A549 (cell line): ENCODE data around the gene ZDHHC17. TPM values are rescaled to one million over a fixed set of nuclear protein-coding genes. Genes with fewer than 3 reads are reported as not detected.

Experiments
- ATAC-seq, 2 experiments: fragments of 200-7000 bp in 1 of 2; fragments of >200 bp in 1 of 2; cut with Nextera tagmentation in 1 of 2; cut with Tn5 transposase in 1 of 2; 3 replicates each; pipeline versions ENCODE4 v1.8.0 to v1.9.1; 2018 to 2020; ENCODE audit warnings: mild to moderate bottlenecking in 1 of 2, moderate library complexity in 1 of 2
- CTCF ChIA-PET: fragments of 300-600 bp; sonication (Branson Sonifier 250); formaldehyde crosslinking; extraction: SDS; loops from one replicate; lab custom pipeline; 2021; ENCODE audit warnings: antibody characterized with exemption, inconsistent platforms; lab: Yijun Ruan, JAX
- POLR2A ChIA-PET: fragments of 350-600 bp; formaldehyde crosslinking; extraction: SDS; loops from one replicate; lab custom pipeline; 2021; ENCODE audit warnings: antibody characterized with exemption, inconsistent platforms; lab: Yijun Ruan, JAX
- DNase-seq, 2 experiments: peaks; one replicate each; pipeline versions ENCODE4 v3.0.0 to v3.0.0-alpha.2; 2011 to 2016; ENCODE audit warnings: low read depth in 1 of 2, low spot score in 1 of 2
- FAIRE-seq: peaks from 2 replicates; lab custom pipeline; 2011; peaks lifted over from hg19 to GRCh38; lab: Jason Lieb, UNC
- H3K27ac ChIP-seq, 2 experiments: fragments of >200 bp; sonication (Bioruptor Twin); formaldehyde crosslinking; 3 replicates each; pipeline ENCODE4 v1.5.1; 2016 to 2017
- H3K4me1 ChIP-seq: fragments of >200 bp; sonication (Bioruptor Twin); formaldehyde crosslinking; 3 replicates; pipeline ENCODE4 v1.6.1; 2016
- H3K4me2 ChIP-seq: fragments of >200 bp; sonication (Bioruptor Twin); formaldehyde crosslinking; 3 replicates; pipeline ENCODE4 v1.6.1; 2016
- H3K4me3 ChIP-seq: fragments of >200 bp; sonication (Bioruptor Twin); formaldehyde crosslinking; 3 replicates; pipeline ENCODE4 v1.5.1; 2016
- H3K9me3 ChIP-seq: fragments of >200 bp; sonication (Bioruptor Twin); formaldehyde crosslinking; 3 replicates; pipeline ENCODE4 v1.6.1; 2016
- ATOH8 ChIP-seq: fragments of 250-450 bp; sonication (Bioruptor Pico); IDR thresholded peaks from 2 replicates; pipeline ENCODE4 v1.5.0; 2020; ENCODE audit warnings: low read depth, mild to moderate bottlenecking, moderate library complexity
- BCL3 ChIP-seq: fragments of >200 bp; sonication (Bioruptor Twin); formaldehyde crosslinking; IDR thresholded peaks from 3 replicates; pipeline ENCODE4 v1.6.1; 2016
- CBX2 ChIP-seq: fragments of 200-600 bp; sonication (generic); IDR thresholded peaks from 2 replicates; pipeline ENCODE4 v1.6.1; 2016; ENCODE audit warnings: low read depth, mild to moderate bottlenecking, borderline replicate concordance
- CBX8 ChIP-seq: fragments of 200-600 bp; sonication (generic); IDR thresholded peaks from 2 replicates; pipeline ENCODE4 v1.6.1; 2016
- E2F6 ChIP-seq: IDR thresholded peaks from 2 replicates; pipeline ENCODE4 v1.6.1; 2012; ENCODE audit warnings: low read depth, borderline replicate concordance
- EP300 ChIP-seq, 2 experiments: fragments of >200 bp; sonication (Bioruptor Twin); formaldehyde crosslinking; IDR thresholded peaks; 2 replicates in 1 of 2; 3 replicates in 1 of 2; pipeline ENCODE4 v1.6.1; 2016 to 2017
- HES2 ChIP-seq: fragments of >200 bp; sonication (Bioruptor Twin); formaldehyde crosslinking; IDR thresholded peaks from 2 replicates; pipeline ENCODE4 v1.6.1; 2016
- HEYL ChIP-seq: fragments of 250-450 bp; sonication (Bioruptor Pico); IDR thresholded peaks from 2 replicates; pipeline ENCODE4 v1.8.0; 2021; ENCODE audit warnings: mild to moderate bottlenecking, moderate library complexity
- HMGXB4 ChIP-seq: fragments of 250-450 bp; sonication (Bioruptor Pico); IDR thresholded peaks from 2 replicates; pipeline ENCODE4 v1.5.0; 2021; ENCODE audit warnings: mild to moderate bottlenecking, moderate library complexity, borderline replicate concordance
- HOXB13 ChIP-seq: fragments of 250-450 bp; sonication (Bioruptor Pico); IDR thresholded peaks from 2 replicates; pipeline ENCODE4 v1.5.0; 2020; ENCODE audit warnings: low read depth, mild to moderate bottlenecking, moderate library complexity
- HOXB5 ChIP-seq: fragments of 250-450 bp; sonication (Bioruptor Pico); IDR thresholded peaks from 2 replicates; pipeline ENCODE4 v1.5.0; 2020; ENCODE audit warnings: mild to moderate bottlenecking, moderate library complexity
- KDM5A ChIP-seq: fragments of 200-600 bp; sonication (generic); IDR thresholded peaks from 2 replicates; pipeline ENCODE4 v1.6.1; 2016; ENCODE audit warnings: antibody characterized with exemption, mild to moderate bottlenecking
- MAFK ChIP-seq: fragments of 450-650 bp; IDR thresholded peaks from 2 replicates; pipeline ENCODE4 v1.6.1; 2014; ENCODE audit not compliant: partially characterized antibody
- MAZ ChIP-seq: fragments of 150-350 bp; IDR thresholded peaks from 2 replicates; pipeline ENCODE4 v1.6.1; 2014; ENCODE audit warnings: antibody characterized with exemption, low read depth, low read length, borderline replicate concordance
- MYC ChIP-seq: IDR thresholded peaks from 2 replicates; pipeline ENCODE4 v1.6.1; 2012; ENCODE audit warnings: mild to moderate bottlenecking, inconsistent platforms, low read length, improper control_type of control experiment, borderline replicate concordance
- NFE2L2 ChIP-seq: fragments of 150-350 bp; conservative IDR thresholded peaks from 2 replicates; pipeline ENCODE4 v1.6.1; 2014; ENCODE audit warnings: low read length
- PHF8 ChIP-seq: fragments of 200-600 bp; sonication (generic); IDR thresholded peaks from 2 replicates; pipeline ENCODE4 v1.6.1; 2016; ENCODE audit warnings: low read depth, mild to moderate bottlenecking, antibody characterized with exemption, moderate library complexity, borderline replicate concordance
- RAD21 ChIP-seq, 2 experiments: fragments of >200 bp in 1 of 2; sonication (Bioruptor Twin) in 1 of 2; formaldehyde crosslinking in 1 of 2; IDR thresholded peaks in 1 of 2; conservative IDR thresholded peaks in 1 of 2; 2 replicates in 1 of 2; 3 replicates in 1 of 2; pipeline ENCODE4 v1.6.1; 2012 to 2018; ENCODE audit warnings: inconsistent platforms in 1 of 2
- RCOR1 ChIP-seq: fragments of 150-350 bp; IDR thresholded peaks from 2 replicates; pipeline ENCODE4 v1.6.1; 2014; ENCODE audit warnings: antibody characterized with exemption, low read length, low read depth
- ZC3H11A ChIP-seq: fragments of 450-650 bp; IDR thresholded peaks from 2 replicates; pipeline ENCODE4 v1.6.1; 2014; ENCODE audit warnings: antibody characterized with exemption, mild to moderate bottlenecking
- ZNF302 ChIP-seq: fragments of 250-450 bp; sonication (Bioruptor Pico); IDR thresholded peaks from 2 replicates; pipeline ENCODE4 v1.9.0; 2021; ENCODE audit warnings: inconsistent platforms, mild to moderate bottlenecking, moderate library complexity
- WGBS: methylation state at CpG from one replicate; pipeline ENCODE4 v1.1.6; 2017; ENCODE audit errors: missing lambda C conversion rate; 5-methylcytosine and 5-hydroxymethylcytosine counted together
- polyA plus RNA-seq, 4 experiments: library from polyadenylated mRNA; depleted of rRNA in 3 of 4; stranded (reverse); fragments of >200 nt; fragmentation: RNase III in 1 of 4; extraction: RNeasy Plus Mini Kit Qiagen cat#74134 plus additional on column Dnase treatment in 1 of 4; gene quantifications; 2 replicates in 3 of 4; 3 replicates in 1 of 4; pipeline ENCODE4 v1.2.3, GENCODE V29; 2011 to 2017

The ZDHHC17 gene
- polyA plus RNA-seq, 2 of the 4 experiments (the other 2 are of a cell fraction), result 28.1 to 54.8 TPM

GRCh38 chr12:76874491-76875190, 110.7 kb downstream of the ZDHHC17 start:
- POLR2A ChIA-PET, result no interaction called here
- DNase-seq (no peak), FAIRE-seq (no peak)
- WGBS, result 91% methylated on average over 11 of the region's 11 CpGs
- no peak overlapping the region for H3K4me2 ChIP-seq
- H3K4me3 ChIP-seq, result no peak overlapping the region
- no peaks in the 10 kb centered on the region for H3K9me3 ChIP-seq
- no peak for TF ChIP-seq HES2
- TF ChIP-seq RCOR1, result no peak
- TF ChIP-seq CBX8, result no peak
- TF ChIP-seq, all 56 proteins: peak for 0
- CTCF ChIA-PET, result no interaction called here
- Histone ChIP-seq H3K27ac (no peak overlapping the region), H3K4me1 (peaks cover 7% of the 10 kb centered on the region; the same call in 2 of the 3 replicates)
- ATAC-seq, result no peak

GRCh38 chr12:76876696-76877229, 112.8 kb downstream of the ZDHHC17 start:
- H3K27ac ChIP-seq, result no peak overlapping the region
- 96% methylated on average over 2 of the region's 2 CpGs for WGBS
- POLR2A ChIA-PET, result no interaction called here
- peaks cover 10% of the 10 kb centered on the region; the same call in 2 of the 3 replicates for H3K4me1 ChIP-seq
- CTCF ChIA-PET, result interaction anchor here (0.9 kb wide), 1 partner anchor 166 kb away, joined by 3 read pairs; no protein-coding TSS in a partner anchor
- no peak for DNase-seq
- no peak overlapping the region for H3K4me2 ChIP-seq
- ATAC-seq, result no peak
- no peak for TF ChIP-seq ATOH8 (CRISPR knock-in tag)
- no peak for TF ChIP-seq E2F6
- TF ChIP-seq HEYL (CRISPR knock-in tag), result no peak
- TF ChIP-seq NFE2L2, result no peak
- TF ChIP-seq HOXB5 (CRISPR knock-in tag), result no peak
- no peak for TF ChIP-seq ZC3H11A
- TF ChIP-seq HES2, result no peak
- no peak for TF ChIP-seq HMGXB4 (CRISPR knock-in tag)
- TF ChIP-seq BCL3, result no peak
- TF ChIP-seq KDM5A, result no peak
- no peak for TF ChIP-seq HOXB13 (CRISPR knock-in tag)
- TF ChIP-seq MAFK, result no peak
- no peak for TF ChIP-seq PHF8
- no peak for TF ChIP-seq MYC
- no peak for TF ChIP-seq EP300 (IDR thresholded peaks at IDR 0.05)
- no peak for TF ChIP-seq ZNF302 (CRISPR knock-in tag)
- TF ChIP-seq MAZ, result no peak
- TF ChIP-seq CBX2, result no peak
- TF ChIP-seq RAD21 (conservative IDR thresholded peaks at IDR 0.05 in 1 of 2, IDR thresholded peaks at IDR 0.05 in 1 of 2), result no peak
- no peak for FAIRE-seq
- H3K4me3 ChIP-seq, result no peak overlapping the region
- H3K9me3 ChIP-seq, result no peaks in the 10 kb centered on the region
